KBM-7 (cell line): ENCODE measurements around the gene LHFPL6.

Experiments
- DNase-seq: peaks from one replicate; pipeline ENCODE4 v3.0.0-alpha.2; 2015
- in situ Hi-C: fragments of 300-500 bp; cut with MboI; formaldehyde crosslinking; loops from 2 replicates; pipeline ENCODE4 v1.14.3; 2020; ENCODE audit warnings: low sequenced_read_pairs, low pct_unique_long_range_greater_than_20kb, mixed read lengths

LHFPL6 gene

DNA sequence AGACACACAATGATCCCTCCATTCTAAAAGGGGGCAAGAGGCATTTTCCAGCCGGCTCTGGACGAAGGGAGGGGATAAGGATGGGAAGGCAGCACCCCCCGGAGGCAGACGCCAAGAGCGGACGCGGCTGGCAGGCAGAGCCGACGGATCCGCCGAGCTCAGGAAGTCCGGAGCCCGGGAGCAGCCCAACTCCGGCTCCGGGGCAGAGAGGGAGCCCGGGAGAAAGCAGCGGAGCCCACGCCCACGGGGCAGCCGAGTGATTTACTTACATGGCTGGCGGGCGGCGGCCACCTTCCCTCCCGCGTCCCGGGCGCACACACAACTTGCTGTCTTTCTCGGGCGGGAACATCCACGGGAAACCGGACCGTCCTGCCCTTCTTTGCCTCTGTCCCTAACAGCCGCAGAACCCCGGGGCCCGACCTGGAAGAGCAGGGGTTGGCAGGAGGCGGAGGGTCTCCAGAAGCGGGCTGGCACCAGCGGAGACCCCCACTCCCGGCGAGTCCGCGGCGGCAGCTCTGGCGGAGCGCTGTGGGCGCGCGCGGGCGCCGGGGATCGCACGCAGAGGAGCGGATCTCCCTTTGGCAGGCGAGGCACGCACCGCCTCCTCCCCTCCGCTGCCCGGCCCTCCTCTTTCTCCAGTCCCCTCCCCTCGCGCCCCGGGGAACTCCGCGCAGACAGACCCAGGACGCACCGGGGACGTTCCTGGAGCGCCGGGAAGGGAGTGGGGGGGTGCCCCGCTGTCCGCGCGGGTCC is at the start of gene LHFPL6:
Gene LHFPL6, minus strand, starts transcription at position 580 of the 753 bp plus-strand sequence.
- DNase-seq = peak; percentile 80
- in situ Hi-C loops = loop anchor here (25.0 kb wide), 1 partner anchor 190 kb away; no protein-coding TSS in a partner anchor

DNA sequence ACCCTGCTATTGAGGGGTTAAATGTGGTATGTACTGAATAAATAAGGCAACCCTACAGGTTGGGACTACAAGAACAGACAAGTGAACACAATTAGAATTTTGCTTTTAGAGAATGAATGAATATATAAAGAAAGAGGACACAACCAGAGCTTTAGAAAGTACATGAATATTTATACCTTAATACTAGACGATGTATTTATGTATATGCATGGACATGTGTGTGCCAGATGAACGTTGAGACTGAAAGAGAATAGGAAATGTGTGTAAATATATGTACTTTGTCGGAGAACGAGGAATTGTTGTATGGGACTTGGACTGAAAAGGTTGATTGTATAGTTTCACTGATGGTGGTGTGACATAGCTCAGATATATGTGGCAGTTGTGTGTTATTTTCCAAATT is 43.1 kb upstream of the LHFPL6 start:
- in situ Hi-C loops = no loop called here
- no peak for DNase-seq

DNA sequence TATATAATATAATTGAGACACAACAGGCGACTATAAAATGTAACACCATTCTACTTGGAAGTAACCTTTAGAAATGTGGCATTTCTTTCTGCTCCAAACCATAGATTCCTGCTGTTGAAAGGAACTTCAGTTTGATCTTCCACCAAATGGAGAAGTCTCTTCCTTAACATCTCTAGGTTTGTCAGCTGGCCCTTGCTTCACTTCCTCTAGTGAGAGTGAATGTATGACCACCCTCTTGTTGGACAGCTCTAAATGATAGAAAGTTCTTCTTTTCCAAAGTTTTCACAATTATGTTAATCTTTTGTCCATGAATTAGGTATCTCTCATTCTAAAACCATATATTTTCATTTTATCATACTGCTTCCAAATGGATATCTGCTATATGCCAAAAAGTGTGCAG is 38.7 kb upstream of the LHFPL6 start:
- DNase-seq = peak; percentile 6
- in situ Hi-C loops = no loop called here

DNA sequence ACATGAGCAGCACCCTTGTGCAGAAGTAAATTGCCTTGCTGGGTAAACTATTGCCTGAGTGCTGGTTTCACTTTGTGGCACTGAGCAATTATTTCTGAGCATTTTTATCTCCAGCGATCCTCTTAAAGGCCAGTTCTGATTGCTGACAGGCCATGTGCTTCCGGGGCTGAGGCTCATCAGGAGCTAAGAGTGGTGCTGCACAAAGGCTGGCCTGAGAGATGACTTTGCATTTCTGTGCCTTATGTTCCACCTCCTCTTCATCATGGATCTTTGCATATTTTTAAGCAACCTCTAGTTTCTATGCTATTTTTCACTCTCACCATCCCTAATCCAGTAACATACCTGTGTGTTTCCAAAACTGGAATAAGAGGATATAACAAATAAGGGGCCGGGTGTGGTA is 34.9 kb upstream of the LHFPL6 start:
- in situ Hi-C loops = no loop called here
- DNase-seq = no peak

- in situ Hi-C loops = no loop called here
- DNase-seq = no peak
These were observed 32.6 kb upstream of the LHFPL6 start for GRCh38 chr13:39635564-39635963.

DNA sequence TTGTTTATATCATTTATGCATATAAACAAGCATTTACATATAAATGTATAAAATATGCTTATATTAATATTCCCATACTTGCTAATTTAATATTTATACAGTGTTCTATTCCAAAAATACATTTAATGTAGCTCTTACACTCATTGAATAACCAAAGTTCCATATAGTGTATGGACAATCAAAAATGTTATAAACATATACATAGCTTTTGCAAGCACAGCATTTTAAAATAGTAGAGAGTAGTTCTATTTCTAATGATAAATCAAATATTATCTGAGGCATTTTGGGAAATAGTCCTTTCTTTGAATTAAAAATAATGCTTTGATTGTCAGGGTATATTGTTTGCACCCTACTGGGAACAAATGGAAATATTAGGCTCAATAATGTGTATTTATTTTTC is 30.0 kb upstream of the LHFPL6 start:
- no peak for DNase-seq
- in situ Hi-C loops = no loop called here

GRCh38 chr13:39631307-39631706 is 28.3 kb upstream of the LHFPL6 start:
- no peak for DNase-seq
- in situ Hi-C loops = no loop called here

DNA sequence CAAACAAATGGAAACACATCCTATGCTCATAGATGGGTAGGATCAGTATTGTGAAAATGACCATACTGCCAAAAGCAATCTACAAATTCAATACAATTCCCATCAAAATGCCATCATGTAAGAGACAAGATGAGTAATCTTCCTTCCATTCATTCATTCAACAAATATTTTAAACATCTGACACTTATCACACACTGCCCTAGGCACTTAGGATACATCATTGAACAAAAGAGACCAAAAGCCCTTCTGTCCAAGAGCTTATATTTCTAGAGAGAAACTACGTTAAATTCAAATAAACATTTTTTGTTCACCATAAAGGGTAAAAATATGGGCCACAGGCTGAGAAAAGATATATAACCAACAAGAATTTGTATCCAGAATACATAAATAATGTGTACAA is 20.5 kb upstream of the LHFPL6 start:
- DNase-seq = no peak
- in situ Hi-C loops = loop anchor here (25.0 kb wide), 1 partner anchor 211 kb away; no protein-coding TSS in a partner anchor

- in situ Hi-C loops = loop anchor here (25.0 kb wide), 1 partner anchor 206 kb away; no protein-coding TSS in a partner anchor
- no peak for DNase-seq
These were observed 15.6 kb upstream of the LHFPL6 start for GRCh38 chr13:39618561-39618960.

GRCh38 chr13:39616087-39616694 is 13.2 kb upstream of the LHFPL6 start:
- in situ Hi-C loops = loop anchor here (25.0 kb wide), 1 partner anchor 204 kb away; no protein-coding TSS in a partner anchor
- peak; percentile 59 for DNase-seq

GRCh38 chr13:39612023-39612637 is 9.1 kb upstream of the LHFPL6 start:
- peak; percentile 58 for DNase-seq
- in situ Hi-C loops = loop anchor here (25.0 kb wide), 1 partner anchor 200 kb away; no protein-coding TSS in a partner anchor

- DNase-seq = no peak
- in situ Hi-C loops = loop anchor here (25.0 kb wide), 1 partner anchor 196 kb away; no protein-coding TSS in a partner anchor
These were observed 4.9 kb upstream of the LHFPL6 start for GRCh38 chr13:39607876-39608275.

DNA sequence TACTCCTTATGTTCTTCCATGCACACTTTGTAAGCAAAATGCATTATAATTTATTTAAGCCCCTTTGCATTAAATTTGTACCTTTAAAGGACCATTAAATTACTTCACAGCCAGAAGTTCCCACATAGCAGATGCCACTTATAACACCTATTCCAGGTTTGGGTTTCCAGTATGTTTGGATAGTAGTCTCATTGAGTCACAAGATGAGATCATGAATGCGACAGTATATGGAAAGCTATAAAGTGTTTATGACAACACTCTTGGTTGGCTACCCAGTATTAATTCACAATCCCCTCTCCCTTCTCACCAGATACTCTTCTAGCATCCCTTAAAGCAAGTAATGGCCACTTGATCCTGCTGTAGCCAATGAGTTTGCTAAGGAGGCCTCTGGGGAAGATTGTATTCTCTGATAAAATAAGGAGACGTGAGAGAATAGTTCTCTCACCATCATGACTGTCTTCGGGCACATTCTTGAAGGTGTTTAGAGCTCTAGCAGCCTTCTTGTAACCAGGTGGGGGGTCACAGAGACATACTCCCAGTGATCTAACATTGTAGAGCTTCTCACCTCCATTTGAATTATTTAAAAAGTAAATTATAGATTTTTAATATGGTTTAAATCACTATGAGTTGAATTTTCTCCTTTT is 2.8 kb upstream of the LHFPL6 start:
- in situ Hi-C loops = loop anchor here (25.0 kb wide), 1 partner anchor 193 kb away; no protein-coding TSS in a partner anchor
- no peak for DNase-seq

DNA sequence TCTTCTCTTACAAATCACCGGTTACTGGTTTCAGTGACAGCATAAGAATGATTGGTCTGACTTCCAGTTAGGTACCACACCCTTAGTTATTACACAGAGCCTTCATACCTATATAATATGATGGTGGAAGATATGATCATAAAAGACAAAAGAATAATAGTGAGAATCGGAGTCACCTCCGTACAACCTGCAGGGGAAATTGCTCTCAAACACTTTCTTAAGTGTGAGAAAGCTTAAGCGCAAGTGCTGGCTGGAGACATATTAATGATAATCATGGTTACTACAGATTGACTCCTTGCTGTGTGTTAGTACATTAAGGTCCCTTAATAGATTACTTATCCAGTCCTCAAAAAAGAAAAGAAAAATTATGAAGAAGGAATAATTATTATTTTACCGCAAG is 1.8 kb upstream of the LHFPL6 start:
- DNase-seq = no peak
- in situ Hi-C loops = loop anchor here (25.0 kb wide), 1 partner anchor 192 kb away; no protein-coding TSS in a partner anchor

DNA sequence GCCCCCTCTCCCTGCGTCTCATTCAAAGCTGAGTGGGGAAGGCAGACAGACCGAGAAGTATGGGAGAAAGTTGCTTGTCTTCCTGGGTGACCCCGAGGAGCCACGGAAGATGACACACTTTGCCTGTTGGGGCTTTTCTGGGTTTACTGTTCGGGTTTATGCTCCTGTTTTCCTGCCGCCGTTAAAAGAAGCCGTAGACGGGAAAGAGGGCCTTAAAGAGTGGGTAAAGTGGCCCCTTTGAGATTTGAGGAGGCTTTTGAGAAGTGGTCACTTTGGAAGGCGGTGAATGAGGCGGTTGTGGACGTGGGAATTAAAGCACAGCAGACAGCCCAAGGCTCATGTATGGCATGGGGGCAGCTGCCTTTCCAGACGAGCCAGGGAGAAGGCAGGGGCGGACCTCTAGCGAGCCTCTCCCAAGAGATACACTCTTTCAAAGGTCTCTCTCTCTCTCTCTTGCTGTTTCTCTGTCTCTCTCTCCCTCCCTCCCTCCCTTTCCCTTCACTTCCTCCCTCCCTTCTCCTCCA is 493 bp upstream of the LHFPL6 start:
- peak; percentile 30 for DNase-seq
- in situ Hi-C loops = loop anchor here (25.0 kb wide), 1 partner anchor 191 kb away; no protein-coding TSS in a partner anchor

DNA sequence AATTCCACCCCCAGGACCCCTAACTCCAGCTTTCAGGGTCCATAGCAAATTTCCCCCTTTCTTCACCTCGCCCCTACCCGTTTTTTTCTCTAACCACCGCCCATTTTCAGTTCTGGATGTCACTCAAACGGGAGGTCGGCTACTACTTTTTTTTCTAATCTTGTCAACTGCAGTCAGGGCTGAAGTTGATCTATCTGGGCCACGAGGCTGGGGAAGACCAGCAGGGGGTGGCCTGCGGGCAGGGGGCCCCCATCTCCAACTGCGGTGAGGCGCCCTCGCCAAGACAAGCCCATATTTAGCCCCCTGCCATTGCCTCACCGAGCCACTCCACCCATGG is 748 bp downstream of the LHFPL6 start:
- in situ Hi-C loops = loop anchor here (25.0 kb wide), 1 partner anchor 190 kb away; no protein-coding TSS in a partner anchor
- DNase-seq = no peak

DNA sequence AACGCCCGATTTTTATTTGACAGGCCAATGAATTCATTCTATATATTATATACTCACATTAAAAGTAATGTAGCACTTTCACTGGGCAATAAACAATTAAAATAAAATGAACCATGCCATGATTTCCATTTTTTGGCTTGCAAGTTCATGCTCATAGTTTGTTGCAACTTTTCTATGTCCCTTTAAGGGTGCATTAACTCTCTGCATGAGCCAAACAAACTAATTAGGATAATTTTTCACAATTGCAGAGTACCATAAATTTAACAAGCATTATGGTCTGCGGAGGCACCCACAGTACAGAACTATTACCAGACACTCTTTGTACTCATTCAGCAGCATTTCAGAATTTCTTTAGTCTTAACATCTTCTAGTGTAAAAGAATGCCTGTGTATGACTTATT is 1.4 kb downstream of the LHFPL6 start:
- in situ Hi-C loops = loop anchor here (25.0 kb wide), 1 partner anchor 189 kb away; no protein-coding TSS in a partner anchor
- no peak for DNase-seq

DNA sequence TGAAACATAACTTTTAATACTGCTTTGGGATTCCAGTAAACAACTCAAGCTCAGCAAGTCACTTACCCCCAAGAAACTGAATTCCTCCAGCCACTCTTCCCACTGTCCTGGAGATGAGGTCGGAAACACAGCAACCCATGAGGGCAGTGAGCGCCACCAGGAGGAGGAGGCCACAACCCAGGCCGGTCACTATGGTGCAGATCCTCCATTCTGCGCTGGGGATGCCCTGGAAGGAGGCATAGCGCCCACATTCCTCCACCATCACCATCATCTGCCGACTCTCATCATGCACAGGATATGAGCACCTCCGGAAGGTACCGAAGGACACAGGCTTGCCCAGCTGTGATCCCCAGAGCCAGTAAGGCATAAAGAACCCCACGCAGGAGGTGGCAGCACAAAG is 2.2 kb downstream of the LHFPL6 start:
- in situ Hi-C loops = loop anchor here (25.0 kb wide), 1 partner anchor 188 kb away; no protein-coding TSS in a partner anchor
- no peak for DNase-seq

GRCh38 chr13:39599842-39600241 is 3.2 kb downstream of the LHFPL6 start:
- DNase-seq = no peak
- in situ Hi-C loops = loop anchor here (25.0 kb wide), 1 partner anchor 188 kb away; no protein-coding TSS in a partner anchor
